ENCODE results near the gene DDX10. TPM values are rescaled to one million over a fixed set of nuclear protein-coding genes. Genes with fewer than 3 reads are reported as not detected.

Gene DDX10
- total and polyA plus RNA-seq, 2 of the 8 experiments (the other 6 are each of a cell fraction or from before 2014, with no cell fraction given): 49.2 to 52.2 TPM

DNA sequence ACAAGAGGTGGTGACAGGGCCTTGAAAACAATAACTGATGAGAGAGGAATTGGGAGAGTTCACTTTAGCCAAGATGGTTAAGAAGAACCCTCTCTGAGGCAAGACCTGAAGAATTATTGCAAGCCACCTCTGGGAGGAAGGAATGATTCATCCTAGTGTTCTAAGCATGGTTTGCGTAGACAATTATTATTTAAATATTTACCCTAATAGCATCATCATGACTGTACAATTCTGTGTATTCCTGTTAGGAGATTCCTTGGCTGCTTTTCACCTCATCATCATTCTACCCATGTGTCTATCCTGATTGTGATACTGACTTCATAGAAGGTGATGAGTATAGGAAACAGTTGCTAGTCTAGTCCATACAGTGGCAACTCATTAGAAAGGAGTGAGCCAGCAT lies 264.4 kb downstream of the DDX10 start (continued):
- TF ChIP-seq HDAC2 (IDR thresholded peaks at IDR 0.05; ENCODE audit: borderline replicate concordance in 1 of 2, low read depth in 2 of 2, low read length in 2 of 2) (no peak), POLR2AphosphoS5 (IDR thresholded peaks at IDR 0.05; ENCODE audit: low read depth, low read length) (no peak)
- TF ChIP-seq, protein P1, sequence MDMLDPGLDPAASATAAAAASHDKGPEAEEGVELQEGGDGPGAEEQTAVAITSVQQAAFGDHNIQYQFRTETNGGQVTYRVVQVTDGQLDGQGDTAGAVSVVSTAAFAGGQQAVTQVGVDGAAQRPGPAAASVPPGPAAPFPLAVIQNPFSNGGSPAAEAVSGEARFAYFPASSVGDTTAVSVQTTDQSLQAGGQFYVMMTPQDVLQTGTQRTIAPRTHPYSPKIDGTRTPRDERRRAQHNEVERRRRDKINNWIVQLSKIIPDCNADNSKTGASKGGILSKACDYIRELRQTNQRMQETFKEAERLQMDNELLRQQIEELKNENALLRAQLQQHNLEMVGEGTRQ (IDR thresholded peaks at IDR 0.05; ENCODE audit: low read length): no peak

All from H1 (cell line).